ENCODE measurements around the gene FAM209B. TPM values are rescaled to one million over a fixed set of nuclear protein-coding genes. Genes with fewer than 3 reads are reported as not detected.

Gene FAM209B
- total RNA-seq, 1 donor from 2014 or later: 1.2 TPM

- no peaks in the 10 kb centered on the region for H3K27me3 Mint-ChIP-seq (ENCODE audit: insufficient read depth)
- intact Hi-C loops (cut with micrococcal nuclease): no loop called here
- no peak for DNase-seq (ENCODE audit: low spot score)
- no peak overlapping the region for H3K4me3 Mint-ChIP-seq
- H3K9me3 Mint-ChIP-seq: no peaks in the 10 kb centered on the region
- no peaks in the 10 kb centered on the region for H3K36me3 Mint-ChIP-seq (ENCODE audit: low read depth)
- H3K4me1 Mint-ChIP-seq (ENCODE audit: low read depth): no peaks in the 10 kb centered on the region
- no peak overlapping the region for H3K27ac Mint-ChIP-seq
Observed at GRCh38 chr20:56581701-56582100, 48.7 kb downstream of the FAM209B start.

- Mint-ChIP-seq H3K4me3 (no peak overlapping the region), H3K9me3 (no peaks in the 10 kb centered on the region), H3K27me3 (ENCODE audit: insufficient read depth) (no peaks in the 10 kb centered on the region), H3K4me1 (ENCODE audit: low read depth) (no peaks in the 10 kb centered on the region), H3K36me3 (ENCODE audit: low read depth) (no peaks in the 10 kb centered on the region), H3K27ac (no peak overlapping the region)
- no peak for DNase-seq (ENCODE audit: low spot score)
- intact Hi-C loops (cut with micrococcal nuclease): no loop called here
Observed at GRCh38 chr20:56582542-56582941, 49.5 kb downstream of the FAM209B start.

- DNase-seq (ENCODE audit: low spot score): no peak
- no peaks in the 10 kb centered on the region for H3K9me3 Mint-ChIP-seq
- H3K36me3 Mint-ChIP-seq (ENCODE audit: low read depth): no peaks in the 10 kb centered on the region
- H3K27me3 Mint-ChIP-seq (ENCODE audit: insufficient read depth): no peaks in the 10 kb centered on the region
- no peaks in the 10 kb centered on the region for H3K4me1 Mint-ChIP-seq (ENCODE audit: low read depth)
- H3K27ac Mint-ChIP-seq: no peak overlapping the region
- H3K4me3 Mint-ChIP-seq: no peak overlapping the region
- intact Hi-C loops (cut with micrococcal nuclease): no loop called here
Observed at GRCh38 chr20:56584916-56585315, 51.9 kb downstream of the FAM209B start.

Other genes starting within 250 kb of the FAM209B start
- gene FAM210B, start 174.3 kb upstream of the FAM209B start, total RNA-seq: 6.2 and 6.9 TPM in 2 replicates
- gene AURKA, start 141.0 kb upstream of the FAM209B start, total RNA-seq: 39.2 and 41.2 TPM in 2 replicates
- gene CSTF1, start 140.6 kb upstream of the FAM209B start, total RNA-seq: 55.2 and 60.9 TPM in 2 replicates
- gene CASS4, start 121.0 kb upstream of the FAM209B start, total RNA-seq: 6.7 and 7.8 TPM in 2 replicates
- 106 and 113 TPM in 2 replicates for gene RTF2, start 64.6 kb upstream of the FAM209B start, total RNA-seq
- 1.3 and 1.5 TPM in 2 replicates for gene FAM209A, start 8.5 kb upstream of the FAM209B start, total RNA-seq
- not detected in 2 replicates for gene TFAP2C, start 96.1 kb downstream of the FAM209B start, total RNA-seq

Data from activated T-helper 1 cell treated with anti-CD3 and anti-CD28 coated beads, Interleukin-12 subunit alpha, Interleukin-12 subunit beta, Interleukin-2, Interleukin-4 antibody, amounts not matched to agents 30 ng/mL and 10 ng/mL and 1 ng/mL, durations not matched to agents 14 hours and 24 hours and 36 hours (primary cell).